ENCODE data around the gene PDCL3.

PDCL3 gene

GRCh38 chr2:100613719-100614118 lies 50.9 kb downstream of the PDCL3 start:
- no peak for DNase-seq

GRCh38 chr2:100614455-100615000 lies 51.7 kb downstream of the PDCL3 start:
- no peak for DNase-seq

- DNase-seq: no peak
These were observed 52.7 kb downstream of the PDCL3 start for GRCh38 chr2:100615471-100615870.

- no peak for DNase-seq
These were observed 53.1 kb downstream of the PDCL3 start for GRCh38 chr2:100615886-100616285.

- no peak for DNase-seq
These were observed 54.1 kb downstream of the PDCL3 start for GRCh38 chr2:100616841-100617390.

GRCh38 chr2:100619951-100620350 lies 57.2 kb downstream of the PDCL3 start:
- no peak for DNase-seq

GRCh38 chr2:100620481-100620880 lies 57.7 kb downstream of the PDCL3 start:
- no peak for DNase-seq

GRCh38 chr2:100621371-100621951 lies 58.7 kb downstream of the PDCL3 start:
- no peak for DNase-seq

- DNase-seq: no peak
These were observed 60.4 kb downstream of the PDCL3 start for GRCh38 chr2:100623033-100623715.

GRCh38 chr2:100623930-100624329 lies 61.1 kb downstream of the PDCL3 start:
- DNase-seq: no peak

- DNase-seq: no peak
These were observed 61.7 kb downstream of the PDCL3 start for GRCh38 chr2:100624536-100624935.

GRCh38 chr2:100625717-100626116 lies 62.9 kb downstream of the PDCL3 start:
- no peak for DNase-seq
